ENCODE measurements around the gene CHRNE. TPM values are rescaled to one million over a fixed set of nuclear protein-coding genes. Genes with fewer than 3 reads are reported as not detected.

CHRNE gene
- total RNA-seq, 6 experiments from 2014 or later: 0.07 to 0.15 (median 0.07) TPM; not detected in 3

GRCh38 chr17:4895657-4896331, 7.1 kb downstream of the CHRNE start:
- Mint-ChIP-seq H3K27me3 (ENCODE audit: insufficient read depth) (peaks cover 3% of the 10 kb centered on the region), H3K36me3 (ENCODE audit: low read depth) (0 out of 2 replicates have a peak, but pooled peaks cover 10% of the 10 kb centered on the region), H3K4me3 (no peak overlapping the region), H3K27ac (no peak overlapping the region), H3K4me1 (ENCODE audit: low read depth) (no peaks in the 10 kb centered on the region), H3K9me3 (no peaks in the 10 kb centered on the region)
- TF ChIP-seq CTCF (IDR thresholded peaks at IDR 0.05): peak; percentile 40
- no peak for DNase-seq

- DNase-seq: no peak
- Mint-ChIP-seq H3K9me3 (no peaks in the 10 kb centered on the region), H3K36me3 (ENCODE audit: low read depth) (0 out of 2 replicates have a peak, but pooled peaks cover 10% of the 10 kb centered on the region), H3K27ac (no peak overlapping the region), H3K4me3 (no peak overlapping the region), H3K27me3 (ENCODE audit: insufficient read depth) (peaks cover 3% of the 10 kb centered on the region), H3K4me1 (ENCODE audit: low read depth) (no peaks in the 10 kb centered on the region)
- TF ChIP-seq CTCF (IDR thresholded peaks at IDR 0.05): no peak
These were observed 7.8 kb downstream of the CHRNE start for GRCh38 chr17:4895121-4895520.

- no peak for TF ChIP-seq CTCF (IDR thresholded peaks at IDR 0.05)
- Mint-ChIP-seq H3K4me1 (ENCODE audit: low read depth) (no peaks in the 10 kb centered on the region), H3K27me3 (ENCODE audit: insufficient read depth) (peaks cover 3% of the 10 kb centered on the region), H3K27ac (no peak overlapping the region), H3K9me3 (no peaks in the 10 kb centered on the region), H3K36me3 (ENCODE audit: low read depth) (0 out of 2 replicates have a peak, but pooled peaks cover 10% of the 10 kb centered on the region), H3K4me3 (no peak overlapping the region)
- no peak for DNase-seq
These were observed 9.0 kb downstream of the CHRNE start for GRCh38 chr17:4893721-4894560.

- no peak overlapping the region for H3K4me3 Mint-ChIP-seq
These were observed 9.6 kb downstream of the CHRNE start for GRCh38 chr17:4893272-4893671.

More at GRCh38 chr17:4893272-4893671, 9.6 kb downstream of the CHRNE start:
- 0 out of 2 replicates have a peak, but pooled peaks cover 10% of the 10 kb centered on the region for H3K36me3 Mint-ChIP-seq (ENCODE audit: low read depth)
- no peak for DNase-seq
- no peaks in the 10 kb centered on the region for H3K9me3 Mint-ChIP-seq
- no peak overlapping the region for H3K27ac Mint-ChIP-seq
- TF ChIP-seq CTCF (IDR thresholded peaks at IDR 0.05): no peak
- H3K27me3 Mint-ChIP-seq (ENCODE audit: insufficient read depth): peaks cover 2% of the 10 kb centered on the region
- H3K4me1 Mint-ChIP-seq (ENCODE audit: low read depth): no peaks in the 10 kb centered on the region

All from HFFc6 (cell line).